HT-29 (cell line): ENCODE results near the gene PHLDB2. TPM values are rescaled to one million over a fixed set of nuclear protein-coding genes. Genes with fewer than 3 reads are reported as not detected.

Source experiments
- DNase-seq: peaks from one replicate; pipeline ENCODE4 v3.0.0-alpha.2; 2015; ENCODE audit warnings: low spot score
- total RNA-seq: library from RNA; depleted of rRNA; stranded (reverse); fragments of >200 nt; shearing (Covaris generic); gene quantifications from 2 replicates; pipeline ENCODE4 v1.2.3, GENCODE V29; 2014; rRNA removed

Gene PHLDB2
- total RNA-seq, 1 experiment from 2014 or later: not detected

DNA sequence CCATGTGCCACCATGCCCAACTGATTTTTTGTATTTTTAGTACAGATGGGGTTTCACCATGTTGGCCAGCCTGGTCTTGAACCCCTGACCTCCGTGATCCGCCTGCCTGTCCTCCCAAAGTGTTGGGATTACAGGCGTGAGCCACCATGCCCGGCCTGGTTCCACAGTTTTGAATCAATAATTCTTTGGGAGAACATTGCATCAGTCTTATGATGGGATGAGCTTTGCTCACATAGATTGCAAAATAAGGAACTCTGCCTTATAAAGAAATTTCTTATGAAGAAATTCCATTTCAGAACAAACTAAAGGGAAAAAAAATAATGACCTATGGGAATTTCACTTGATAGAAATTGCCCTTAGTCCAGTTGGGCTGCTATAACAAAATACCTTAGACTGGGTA is 159.6 kb downstream of the PHLDB2 start:
- DNase-seq: no peak

DNA sequence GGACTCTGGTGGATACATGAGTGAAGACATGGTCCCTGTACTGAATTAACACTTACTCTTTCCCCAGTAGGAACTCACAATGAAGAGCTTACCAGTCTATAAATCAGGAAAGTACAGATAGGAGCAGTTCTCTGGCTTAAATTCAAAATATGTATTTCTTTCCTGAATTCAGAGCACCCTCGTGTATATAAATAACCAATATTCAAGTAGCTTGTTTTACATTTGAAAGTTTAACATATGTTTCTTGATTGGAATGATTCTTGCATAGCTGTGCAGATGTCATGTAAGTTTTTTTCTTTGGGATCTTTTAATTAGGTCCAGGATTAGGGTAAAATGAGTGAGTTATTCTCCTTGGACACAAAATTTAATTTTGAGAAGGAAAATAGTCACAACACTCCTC is 160.7 kb downstream of the PHLDB2 start:
- no peak for DNase-seq

DNA sequence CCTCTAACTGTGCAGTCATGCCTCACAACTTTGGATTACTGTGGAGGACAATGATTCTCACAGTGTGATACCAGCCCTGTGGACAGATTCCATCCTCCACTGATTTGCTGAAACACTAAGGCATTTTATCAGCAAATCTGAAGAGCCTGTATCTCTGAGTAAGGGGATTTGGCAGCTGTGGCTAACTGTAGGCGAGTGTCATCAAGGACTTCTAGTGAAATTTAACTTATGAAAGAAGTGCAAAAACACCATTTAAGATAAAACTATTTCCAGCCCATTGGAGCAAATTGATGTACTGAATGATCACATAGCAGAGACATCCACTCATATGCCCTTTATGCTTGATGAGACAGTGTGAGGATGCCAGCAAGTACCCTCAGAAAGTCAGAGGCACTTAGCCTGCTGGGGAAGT is 161.6 kb downstream of the PHLDB2 start:
- DNase-seq: no peak

Other genes with a start within 250 kb of the PHLDB2 start
- 3.7 and 4.0 TPM in 2 replicates for gene PLCXD2, start 184.6 kb upstream of the PHLDB2 start, total RNA-seq
- gene ABHD10, start 119.8 kb downstream of the PHLDB2 start, total RNA-seq: 16.5 and 22.9 TPM in 2 replicates
- gene TAGLN3, start 139.7 kb downstream of the PHLDB2 start, total RNA-seq: 0.08 TPM in 1 of 2 replicates, not detected in the other
- gene TMPRSS7, start 175.5 kb downstream of the PHLDB2 start, total RNA-seq: 0.03 TPM in 1 of 2 replicates, not detected in the other
- 14.5 and 17.5 TPM in 2 replicates for gene C3orf52, start 227.1 kb downstream of the PHLDB2 start, total RNA-seq